HCT116 (cell line): Measurements from ENCODE around the gene SUGCT. TPM values are rescaled to one million over a fixed set of nuclear protein-coding genes. Genes with fewer than 3 reads are reported as not detected.

ENCODE experiments used
- ATAC-seq: fragments of 200-7000 bp; cut with Tn5 transposase; 2 replicates; pipeline ENCODE4 v1.9.1; 2020; ENCODE audit warnings: mild to moderate bottlenecking, moderate library complexity
- BruUV-seq: library from RNA; stranded (reverse); fragments of 400-500 nt; replicated peaks from 2 replicates; lab custom pipeline; 2021; lab: Mats Ljungman, UMichigan
- CTCF ChIA-PET: fragments of 300-600 bp; sonication (Branson Sonifier 250); formaldehyde crosslinking; loops from one replicate; lab custom pipeline; 2021; ENCODE audit warnings: antibody characterized with exemption; lab: Charles Lee
- POLR2A ChIA-PET: fragments of 300-600, 350-600 bp; sonication (Branson Sonifier 250); formaldehyde crosslinking; loops from one replicate; lab custom pipeline; 2021; ENCODE audit warnings: antibody characterized with exemption; lab: Charles Lee
- RAD21 ChIA-PET, 2 experiments: fragments of 300-600 bp; sonication (Branson Sonifier 250); formaldehyde crosslinking; loops; one replicate each; lab custom pipeline; 2023; ENCODE audit warnings: low total read pairs in 2 of 2; ENCODE audit not compliant: uncharacterized antibody in 2 of 2, unreplicated experiment in 2 of 2, low non-redundant PET in 1 of 2; lab: Charles Lee
- DNase-seq: peaks from one replicate; pipeline ENCODE4 v3.0.0-alpha.2; 2010; ENCODE audit warnings: low read depth, low spot score
- H2AFZ ChIP-seq: fragments of 200-600 bp; shearing (Covaris generic), sonication (generic); 2 replicates; pipeline ENCODE4 v1.6.1; 2017; ENCODE audit warnings: low read depth, mixed run types, mixed read lengths, antibody characterized with exemption, low read length; ENCODE audit not compliant: poor library complexity, severe bottlenecking
- H3K27ac ChIP-seq: 2 replicates; pipeline ENCODE4 v1.5.1; 2012; ENCODE audit warnings: low read depth, low read length
- H3K27me3 ChIP-seq: fragments of 200-600 bp; sonication (generic); 2 replicates; pipeline ENCODE4 v1.6.1; 2016; ENCODE audit warnings: mixed run types, low read length, mixed read lengths; ENCODE audit not compliant: insufficient read depth
- H3K36me3 ChIP-seq, 2 experiments: fragments of 200-500 bp in 1 of 2; fragments of 200-600 bp in 1 of 2; sonication (Bioruptor generic) in 1 of 2; sonication (generic) in 1 of 2; 2 replicates each; pipeline versions ENCODE4 v1.5.1 to v1.6.1; 2014 to 2016; ENCODE audit warnings: low read length in 2 of 2, inconsistent platforms in 1 of 2, mixed read lengths in 1 of 2, mixed run types in 1 of 2; ENCODE audit not compliant: insufficient read depth in 2 of 2, control insufficient read depth in 1 of 2
- H3K4me1 ChIP-seq, 2 experiments: fragments of 200-600 bp in 1 of 2; sonication (generic) in 1 of 2; 2 replicates each; pipeline versions ENCODE4 v1.5.1 to v1.6.1; 2012 to 2017; ENCODE audit warnings: low read length in 2 of 2, inconsistent platforms in 1 of 2, mild to moderate bottlenecking in 1 of 2, mixed read lengths in 1 of 2, mixed run types in 1 of 2, moderate library complexity in 1 of 2; ENCODE audit not compliant: insufficient read depth in 2 of 2, control insufficient read depth in 1 of 2
- H3K4me2 ChIP-seq: fragments of 200-600 bp; sonication (generic); 2 replicates; pipeline ENCODE4 v1.6.1; 2017; ENCODE audit warnings: mixed run types, low read length, mixed read lengths
- H3K4me3 ChIP-seq, 2 experiments: fragments of 200-600 bp in 1 of 2; sonication (generic) in 1 of 2; replicated peaks in 1 of 2; 2 replicates each; pipeline ENCODE4 v1.5.1; 2011 to 2016; ENCODE audit warnings: low read length in 2 of 2, control low read depth in 1 of 2, low read depth in 1 of 2, mild to moderate bottlenecking in 1 of 2, mixed read lengths in 1 of 2, mixed run types in 1 of 2
- H3K79me2 ChIP-seq: fragments of 200-600 bp; sonication (generic); 2 replicates; pipeline ENCODE4 v1.6.1; 2017; ENCODE audit warnings: mild to moderate bottlenecking, mixed run types, low read length, moderate library complexity, mixed read lengths; ENCODE audit not compliant: insufficient read depth
- H3K9ac ChIP-seq: fragments of 200-600 bp; sonication (generic); 2 replicates; pipeline ENCODE4 v1.6.1; 2016; ENCODE audit warnings: low read length, mixed read lengths
- H3K9me2 ChIP-seq: fragments of 200-600 bp; sonication (generic), shearing (Covaris generic); 2 replicates; pipeline ENCODE4 v1.6.1; 2017; ENCODE audit warnings: mixed run types, mild to moderate bottlenecking, moderate library complexity; ENCODE audit not compliant: insufficient read depth
- H3K9me3 ChIP-seq, 2 experiments: fragments of 200-500 bp in 1 of 2; fragments of 200-600 bp in 1 of 2; sonication (Bioruptor generic) in 1 of 2; sonication (generic) in 1 of 2; 2 replicates each; pipeline ENCODE4 v1.6.1; 2014 to 2017; ENCODE audit warnings: low read length in 2 of 2, mixed read lengths in 2 of 2, inconsistent platforms in 1 of 2, low read depth in 1 of 2, mild to moderate bottlenecking in 1 of 2, mixed run types in 1 of 2, moderate library complexity in 1 of 2; ENCODE audit not compliant: control insufficient read depth in 1 of 2, insufficient read depth in 1 of 2
- H4K20me1 ChIP-seq: fragments of 200-600 bp; sonication (generic), shearing (Covaris generic); 2 replicates; pipeline ENCODE4 v1.6.1; 2017; ENCODE audit warnings: mixed run types, mild to moderate bottlenecking, moderate library complexity; ENCODE audit not compliant: insufficient read depth
- ATF3 ChIP-seq: IDR thresholded peaks from 2 replicates; pipeline ENCODE4 v1.6.1; 2012
- CTCF ChIP-seq, 3 experiments: fragments of 200-600 bp in 1 of 3; sonication (generic) in 1 of 3; IDR thresholded peaks in 2 of 3; conservative IDR thresholded peaks in 1 of 3; 2 replicates each; pipeline ENCODE4 v1.5.1; 2012 to 2017; ENCODE audit warnings: low read depth in 2 of 3, low read length in 2 of 3, antibody characterized with exemption in 1 of 3, borderline replicate concordance in 1 of 3, control low read depth in 1 of 3, mild to moderate bottlenecking in 1 of 3, mixed read lengths in 1 of 3, mixed run types in 1 of 3, moderate library complexity in 1 of 3; ENCODE audit not compliant: insufficient read depth in 1 of 3
- POLR2AphosphoS5 ChIP-seq: IDR thresholded peaks from 2 replicates; pipeline ENCODE4 v1.6.1; 2011; ENCODE audit warnings: mild to moderate bottlenecking, low read depth, low read length, moderate library complexity
- RAD21 ChIP-seq: IDR thresholded peaks from 2 replicates; pipeline ENCODE4 v1.6.1; 2012; ENCODE audit warnings: low read depth, mild to moderate bottlenecking
- SRF ChIP-seq: IDR thresholded peaks from 2 replicates; pipeline ENCODE4 v1.6.1; 2012; ENCODE audit warnings: low read depth
- ZFX ChIP-seq: fragments of 450-650 bp; IDR thresholded peaks from 2 replicates; pipeline ENCODE4 v1.6.1; 2017
- ZNF274 ChIP-seq: fragments of 200-500 bp; sonication (Bioruptor generic); IDR thresholded peaks from 2 replicates; pipeline ENCODE4 v1.6.1; 2014; ENCODE audit warnings: mild to moderate bottlenecking, low read depth, low read length, inconsistent platforms
- intact Hi-C: fragments of 100-400 bp; cut with micrococcal nuclease; formaldehyde crosslinking; loops from 2 replicates; pipeline ENCODE4 v1.10.0; 2022
- total RNA-seq: library from RNA; stranded (reverse); gene quantifications from one replicate; pipeline ENCODE4 v1.2.1, GENCODE V29; 2021; ENCODE audit not compliant: unreplicated experiment

Gene SUGCT
- total RNA-seq, 1 experiment from 2014 or later, result 4.4 TPM

GRCh38 chr7:40327873-40328272 is 193.1 kb downstream of the SUGCT start:
- H2AFZ ChIP-seq, result no peak overlapping the region
- DNase-seq (no peak), ATAC-seq (no peak)
- TF ChIP-seq ATF3 (no peak), SRF (no peak)
- no peaks in the 10 kb centered on the region for H3K4me1 ChIP-seq
- no peak overlapping the region for H3K9ac ChIP-seq
- H3K79me2 ChIP-seq, result no peaks in the 10 kb centered on the region
- CTCF ChIA-PET, result interaction anchor here (1.5 kb wide), 1 partner anchor 675 kb away, joined by 3 read pairs; no protein-coding TSS in a partner anchor
- H3K4me3 ChIP-seq, result no peak overlapping the region
- no peaks in the 10 kb centered on the region for H4K20me1 ChIP-seq
- no TSS peak for BruUV-seq
- no peak overlapping the region for H3K4me2 ChIP-seq
- intact Hi-C loops, result loop anchor here (2.0 kb wide), 2 partner anchors 1377 to 1405 kb away; no protein-coding TSS in a partner anchor
- no peak overlapping the region for H3K27ac ChIP-seq
- H3K36me3 ChIP-seq, result no peaks in the 10 kb centered on the region
- H3K9me2 ChIP-seq, result no peaks in the 10 kb centered on the region
- H3K9me3 ChIP-seq, result no peaks in the 10 kb centered on the region
- POLR2A ChIA-PET, result no interaction called here
- RAD21 ChIA-PET, result no interaction called here
- no peaks in the 10 kb centered on the region for H3K27me3 ChIP-seq

DNA sequence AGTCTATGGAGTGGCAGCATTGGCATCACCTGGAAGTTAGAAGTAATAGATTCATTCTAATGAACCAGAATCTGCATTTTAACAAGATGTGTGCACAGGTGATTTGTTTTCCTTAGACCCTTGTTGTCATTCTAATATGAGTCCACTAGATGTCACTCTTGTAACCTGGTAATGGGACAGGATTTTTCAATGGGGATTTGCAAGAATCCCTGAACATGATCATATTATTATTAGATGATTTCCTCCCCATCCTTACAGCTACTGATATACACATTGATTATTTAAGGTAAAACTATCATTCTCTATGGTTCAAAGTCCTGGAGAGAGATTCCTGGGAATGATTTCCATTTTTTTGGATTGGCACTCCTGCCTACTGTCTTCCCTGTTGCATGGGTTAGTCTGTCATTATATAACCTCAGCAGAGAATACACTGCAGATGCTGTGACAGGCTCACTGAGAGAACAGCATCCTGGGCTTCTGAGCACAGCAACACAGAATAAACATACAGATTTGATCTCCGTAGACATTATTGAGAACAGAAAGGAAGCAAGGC is 194.9 kb downstream of the SUGCT start:
- BruUV-seq, result no TSS peak

More for the DNA sequence above, 194.9 kb downstream of the SUGCT start:
- CTCF ChIA-PET, result interaction anchor here (0.9 to 1.2 kb wide), 2 partner anchors 97 to 1382 kb away, joined by 4 read pairs; no protein-coding TSS in a partner anchor
- no peaks in the 10 kb centered on the region for H3K4me1 ChIP-seq
- peak; percentile 58 for ATAC-seq
- no peak overlapping the region for H3K9ac ChIP-seq
- H3K36me3 ChIP-seq, result no peaks in the 10 kb centered on the region
- no peak overlapping the region for H2AFZ ChIP-seq
- intact Hi-C loops, result loop anchor here (1.0 to 2.0 kb wide), 4 partner anchors 275 to 1403 kb away; no protein-coding TSS in a partner anchor
- TF ChIP-seq RAD21 (peak; percentile 83), CTCF (IDR thresholded peaks at IDR 0.05 in 2 of 3, conservative IDR thresholded peaks at IDR 0.05 in 1 of 3; ENCODE audit: borderline replicate concordance in 1 of 3, insufficient read depth in 1 of 3, low read depth in 2 of 3, low read length in 2 of 3) (peak; percentile 56 to 82 (median 60); a peak in 5 of 6 replicates), ZFX (no peak), ZNF274 (no peak), POLR2AphosphoS5 (no peak)
- RAD21 ChIA-PET, result no interaction called here
- H3K27ac ChIP-seq, result no peak overlapping the region
- H3K4me3 ChIP-seq, result no peak overlapping the region
- no peaks in the 10 kb centered on the region for H3K9me2 ChIP-seq
- no peaks in the 10 kb centered on the region for H3K79me2 ChIP-seq
- no peak overlapping the region for H3K4me2 ChIP-seq
- no peaks in the 10 kb centered on the region for H3K9me3 ChIP-seq
- POLR2A ChIA-PET, result no interaction called here
- H4K20me1 ChIP-seq, result no peaks in the 10 kb centered on the region
- H3K27me3 ChIP-seq, result no peaks in the 10 kb centered on the region
- peak; percentile 41 for DNase-seq
